GM04504 (cell line): ENCODE data around the gene RBBP8.
"Not testable (repeated sequence)": the region's sequence is repeated elsewhere in the genome, so short reads cannot be mapped to it uniquely, and the experiment has no call there.

Experiments used
- DNase-seq: peaks from one replicate; pipeline ENCODE4 v3.0.0-alpha.2; 2012; ENCODE audit warnings: low read depth

Gene RBBP8

DNA sequence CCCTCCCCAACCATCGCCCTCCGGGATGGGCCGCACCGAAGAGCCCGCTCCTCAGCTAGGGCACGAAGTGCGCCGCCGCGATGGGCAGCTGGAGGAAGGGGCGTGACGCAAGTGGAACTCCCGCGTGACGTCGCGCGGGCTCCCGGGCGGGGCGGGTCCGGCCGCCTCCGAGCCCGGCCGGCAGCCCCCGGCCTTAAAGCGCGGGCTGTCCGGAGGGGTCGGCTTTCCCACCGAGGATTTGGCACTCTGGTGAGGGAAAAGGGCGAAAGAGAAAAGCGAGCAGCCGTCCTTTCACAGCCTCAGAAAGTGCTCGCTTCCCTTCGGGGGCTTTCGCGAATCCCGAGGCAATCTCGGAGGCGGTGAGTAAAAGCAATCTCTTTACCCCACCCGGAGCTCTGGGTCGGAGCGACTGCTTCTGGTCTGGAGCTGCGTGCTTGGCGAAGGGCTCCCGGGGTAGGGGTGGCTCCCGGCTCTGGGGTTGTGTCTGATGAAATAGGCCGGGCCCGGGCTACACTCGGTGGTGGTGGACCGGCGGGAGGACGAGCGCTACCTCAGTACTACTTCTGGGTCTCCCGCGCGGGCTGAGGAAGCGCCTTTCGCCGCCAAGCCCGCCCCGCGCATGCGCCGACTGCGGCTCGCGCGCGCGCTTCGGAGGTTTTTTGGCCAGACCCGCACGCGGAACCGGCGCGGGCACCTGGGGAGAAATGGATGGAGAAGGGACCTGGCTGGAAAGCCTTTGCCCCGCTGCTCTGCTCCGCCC, at the start of gene RBBP8:
Gene RBBP8, plus strand, starts transcription at position 123 of the 760 bp plus-strand sequence. CDS start 3,524 bp downstream, outside the sequence.
- DNase-seq: peak; percentile 40

DNA sequence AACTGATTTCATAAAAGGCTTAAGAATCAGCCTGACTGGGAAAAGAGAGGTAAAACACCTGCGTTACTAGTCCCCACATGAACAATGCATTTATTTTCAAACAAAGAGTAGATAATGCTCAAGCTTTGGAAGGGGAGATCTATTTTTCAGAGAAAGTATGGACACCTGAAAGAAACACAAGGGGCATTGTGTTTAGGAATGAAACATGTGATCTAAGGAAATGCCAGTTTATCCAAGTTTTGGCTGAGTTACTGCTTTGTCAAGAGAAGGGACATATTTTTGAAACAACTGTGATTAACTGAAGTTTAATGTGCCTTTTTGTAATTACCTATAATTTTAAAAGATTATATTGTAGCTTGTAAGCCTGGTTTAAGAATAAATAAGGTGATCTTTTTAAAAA, 49.3 kb upstream of the RBBP8 start:
- no peak for DNase-seq

DNA sequence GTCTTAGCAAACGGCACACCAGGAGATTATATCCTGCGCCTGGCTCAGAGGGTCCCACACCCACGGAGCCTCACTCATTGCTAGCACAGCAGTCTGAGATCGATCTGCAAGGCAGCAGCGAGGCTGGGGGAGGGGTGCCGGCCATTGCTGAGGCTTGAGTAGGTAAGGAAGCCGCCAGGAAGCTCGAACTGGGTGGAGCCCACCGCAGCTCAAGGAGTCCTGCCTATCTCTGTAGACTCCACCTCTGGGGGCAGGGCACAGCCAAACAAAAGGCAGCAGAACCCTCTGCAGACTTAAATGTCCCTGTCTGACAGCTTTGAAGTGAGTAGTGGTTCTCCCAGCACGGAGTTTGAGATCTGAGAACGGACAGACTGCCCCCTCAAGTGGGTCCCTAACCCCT, 47.4 kb upstream of the RBBP8 start:
- not testable (repeated sequence) for DNase-seq

DNA sequence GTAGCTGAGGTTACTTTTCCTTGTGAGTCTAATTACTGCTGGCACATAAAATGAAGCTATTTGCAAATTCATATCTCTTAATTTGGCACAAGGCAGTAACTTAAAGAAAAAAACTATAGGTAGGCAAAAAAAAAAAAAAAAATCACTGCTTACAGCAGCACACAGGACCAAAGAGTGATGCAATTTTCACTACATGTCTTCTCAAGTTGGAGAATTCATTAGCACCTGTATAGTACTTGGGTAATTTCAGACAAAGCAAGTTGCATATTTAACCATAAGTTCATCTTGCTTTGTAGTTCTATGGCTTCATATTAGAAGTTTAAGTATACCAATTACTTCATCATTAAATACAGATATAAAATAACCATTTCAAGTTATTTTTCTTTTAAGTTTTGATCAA, 33.7 kb upstream of the RBBP8 start:
- DNase-seq: no peak

DNA sequence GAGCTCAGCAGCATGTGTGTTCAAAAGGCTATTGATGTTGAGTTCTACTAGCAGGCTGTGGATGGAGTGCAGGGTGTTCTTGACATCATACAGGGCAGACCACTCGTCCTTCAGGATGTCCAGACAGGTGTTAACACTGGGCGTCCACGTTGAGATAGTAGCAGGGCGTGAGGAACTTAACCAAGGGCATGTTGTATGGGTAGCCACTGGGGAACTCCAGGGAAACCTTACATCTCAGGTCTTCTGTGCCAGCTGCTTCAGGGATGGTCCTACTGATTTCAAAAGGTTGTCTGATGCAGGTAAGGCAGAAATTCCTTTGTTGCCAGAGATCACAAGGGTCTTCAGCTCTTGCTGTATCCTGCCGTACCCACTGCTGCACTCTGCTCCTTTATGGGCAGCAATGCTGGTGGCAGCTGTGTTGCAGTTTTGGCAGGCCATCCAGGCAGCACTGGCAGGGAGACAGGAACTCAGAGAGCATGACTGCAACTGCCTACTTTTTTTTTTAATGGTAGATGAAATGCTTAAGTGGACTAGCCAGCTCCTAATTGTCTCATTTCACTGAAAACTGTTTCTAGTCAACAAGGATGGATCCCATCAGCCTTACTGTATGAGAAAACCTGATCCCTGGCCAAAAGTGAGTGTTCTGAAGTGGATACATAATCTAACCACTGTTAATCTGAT, 32.4 kb upstream of the RBBP8 start:
- no peak for DNase-seq

DNA sequence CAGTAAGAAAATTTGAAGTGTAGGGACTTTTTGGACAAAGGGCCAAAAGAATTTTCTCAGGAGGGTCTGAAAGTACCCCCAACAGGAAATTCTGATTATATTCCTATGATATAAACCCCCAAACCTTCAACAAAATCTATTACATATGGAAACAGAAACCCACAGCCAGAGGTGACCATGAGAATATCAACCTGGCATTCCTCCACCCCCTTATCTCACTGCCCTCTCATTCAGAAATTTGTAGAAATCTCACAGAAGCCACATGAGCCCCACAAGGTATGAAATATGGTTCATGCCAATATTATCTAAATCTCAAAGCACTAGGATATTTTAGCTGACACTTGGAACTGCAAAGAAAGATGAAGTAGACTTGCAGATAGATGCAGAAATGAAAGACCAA, 31.0 kb upstream of the RBBP8 start:
- no peak for DNase-seq

DNA sequence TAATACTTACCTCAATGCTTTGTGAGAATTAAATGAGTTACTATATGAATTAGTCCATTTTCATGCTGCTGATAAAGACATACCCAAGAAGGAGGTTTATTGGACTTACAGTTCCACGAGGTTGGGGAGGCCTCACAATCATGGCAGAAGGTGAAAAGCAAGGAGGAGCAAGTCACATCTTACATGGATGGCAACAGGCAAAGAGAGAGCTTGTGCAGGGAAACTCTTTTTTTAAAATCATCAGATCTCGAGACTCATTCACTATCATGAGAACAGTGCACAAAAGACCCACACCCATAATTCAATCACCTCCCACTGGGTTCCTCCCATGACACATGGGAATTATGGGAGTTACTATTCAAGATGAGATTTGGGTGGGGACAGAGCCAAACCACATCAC, 29.9 kb upstream of the RBBP8 start:
- DNase-seq: not testable (repeated sequence)

DNA sequence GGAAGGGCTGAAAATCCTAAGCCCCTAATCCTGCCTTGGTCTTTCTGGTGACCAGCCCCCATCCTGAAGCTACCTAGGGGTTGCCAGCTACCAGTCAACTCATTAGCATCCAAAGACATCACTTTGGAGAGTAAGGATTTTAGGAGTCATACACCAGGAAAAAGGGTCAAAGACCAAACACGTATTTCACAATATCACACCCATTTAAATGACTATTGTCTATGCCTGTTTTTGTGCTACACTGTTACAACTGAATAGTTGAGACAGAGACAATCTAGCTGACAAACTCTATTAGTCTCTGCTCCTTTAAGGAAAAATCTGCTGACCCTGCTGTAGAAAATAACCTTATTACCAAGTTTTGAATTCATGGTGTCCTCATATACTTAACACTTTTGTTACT, 21.0 kb upstream of the RBBP8 start:
- DNase-seq: no peak

DNA sequence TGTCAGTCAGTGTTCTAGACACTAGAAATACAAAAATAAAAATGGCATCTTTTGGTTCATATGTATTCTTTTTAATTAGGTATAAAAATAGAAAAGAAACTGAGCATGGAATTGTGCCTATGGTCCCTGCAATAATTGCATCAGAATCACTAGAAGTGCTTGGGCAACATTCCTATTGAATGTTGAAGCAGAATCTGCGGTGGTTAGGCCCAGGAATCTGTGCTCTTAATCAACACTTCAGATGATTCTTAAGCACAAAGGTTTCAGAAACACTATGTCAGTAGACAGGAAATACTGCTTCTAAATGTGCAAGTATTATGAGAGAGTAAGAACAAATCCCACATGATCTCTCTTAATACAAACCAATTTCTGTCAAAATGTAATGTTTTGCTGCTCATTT, 20.3 kb upstream of the RBBP8 start:
- DNase-seq: no peak

DNA sequence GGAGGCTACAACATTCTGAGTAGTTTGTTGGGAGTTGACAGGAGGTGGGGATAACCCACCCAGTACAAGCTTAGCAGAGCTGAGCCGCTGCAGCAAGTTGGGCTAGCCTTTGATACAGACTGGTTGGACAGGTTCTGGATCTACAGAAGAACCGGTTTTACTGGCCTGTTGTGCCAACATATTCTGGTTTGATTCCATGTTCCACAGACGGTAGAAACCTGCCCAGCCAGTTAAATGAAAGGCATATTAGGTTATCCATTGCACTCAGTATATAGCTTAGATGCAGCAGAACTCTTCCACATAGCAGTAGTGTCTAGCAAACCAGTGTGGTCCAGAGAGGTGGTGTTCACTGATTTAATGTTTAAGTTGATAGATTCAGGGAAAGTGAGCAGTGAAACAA, 19.3 kb upstream of the RBBP8 start:
- DNase-seq: no peak

DNA sequence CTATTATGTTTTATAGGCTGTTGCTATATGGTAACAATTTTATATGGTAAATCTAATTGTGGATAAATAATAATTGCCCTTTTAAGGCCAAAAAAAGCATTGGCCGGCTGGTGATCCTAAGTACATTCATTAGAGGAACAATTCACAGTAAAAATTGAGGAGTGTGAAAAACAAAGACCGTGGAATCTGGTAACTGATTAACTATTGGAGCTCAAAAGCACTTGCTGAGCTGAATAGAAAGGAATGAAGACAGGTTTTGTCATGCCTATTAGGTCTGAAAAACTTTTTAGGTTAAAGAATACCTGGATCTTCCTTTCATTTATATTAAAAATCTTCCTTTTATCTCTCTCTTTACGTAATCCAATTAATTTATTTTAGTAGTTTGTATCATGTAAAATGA, 18.5 kb upstream of the RBBP8 start:
- DNase-seq: no peak

DNA sequence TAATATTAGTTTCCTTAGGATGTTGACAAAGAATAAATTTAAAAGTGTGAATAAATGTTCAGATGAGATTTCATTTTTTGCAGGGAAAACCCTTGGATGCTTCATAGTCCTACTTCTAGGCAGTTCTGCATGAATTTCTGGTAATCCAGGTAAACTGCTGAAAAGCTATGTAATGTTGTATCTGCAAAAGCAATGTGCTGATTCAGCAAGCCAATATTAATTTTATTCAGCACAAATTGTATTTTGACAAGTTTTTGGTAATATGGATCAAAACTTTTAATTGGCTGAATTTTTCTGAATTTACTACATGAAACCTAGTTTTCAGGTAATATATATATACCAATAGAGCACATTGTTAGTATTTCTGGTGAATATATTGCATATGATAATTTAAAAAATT, 17.8 kb upstream of the RBBP8 start:
- no peak for DNase-seq

DNA sequence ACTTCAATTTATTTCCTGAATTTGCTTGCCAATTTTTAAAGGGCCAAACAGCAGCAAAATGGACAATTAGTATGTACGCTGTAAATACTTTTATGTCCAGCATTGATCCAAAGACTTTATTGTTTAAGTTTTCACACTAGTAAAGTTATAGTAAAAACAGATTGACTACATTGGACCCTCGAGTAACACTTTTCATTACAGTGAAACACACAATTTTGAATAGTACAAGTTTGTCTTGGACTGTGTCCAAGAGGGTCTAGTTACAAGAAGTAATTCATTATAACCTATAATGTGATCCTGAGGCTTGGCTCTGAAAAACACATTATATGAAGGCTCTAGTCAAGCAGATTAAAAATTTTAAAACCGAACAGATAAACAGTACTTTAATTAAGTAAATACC, 11.4 kb upstream of the RBBP8 start:
- no peak for DNase-seq

DNA sequence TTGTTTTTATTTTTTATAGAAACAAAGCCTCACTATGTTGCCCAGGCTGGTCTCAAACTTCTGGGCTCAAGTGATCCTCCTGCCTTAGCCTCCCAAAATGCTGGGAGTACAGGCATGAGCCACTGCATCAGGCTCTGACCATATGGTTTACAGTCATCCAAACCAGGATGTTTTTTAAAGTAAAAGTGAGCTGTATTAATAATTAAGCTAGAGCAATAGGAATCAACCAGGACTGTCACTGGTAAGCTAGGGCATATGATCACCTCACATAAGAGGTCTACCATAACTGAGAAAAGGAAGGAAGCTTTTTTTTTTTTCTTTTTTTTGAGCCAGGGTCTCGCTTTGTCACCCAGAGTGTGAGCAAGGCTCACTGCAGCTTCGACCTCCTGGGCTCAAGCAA, 8.5 kb upstream of the RBBP8 start:
- DNase-seq: no peak

DNA sequence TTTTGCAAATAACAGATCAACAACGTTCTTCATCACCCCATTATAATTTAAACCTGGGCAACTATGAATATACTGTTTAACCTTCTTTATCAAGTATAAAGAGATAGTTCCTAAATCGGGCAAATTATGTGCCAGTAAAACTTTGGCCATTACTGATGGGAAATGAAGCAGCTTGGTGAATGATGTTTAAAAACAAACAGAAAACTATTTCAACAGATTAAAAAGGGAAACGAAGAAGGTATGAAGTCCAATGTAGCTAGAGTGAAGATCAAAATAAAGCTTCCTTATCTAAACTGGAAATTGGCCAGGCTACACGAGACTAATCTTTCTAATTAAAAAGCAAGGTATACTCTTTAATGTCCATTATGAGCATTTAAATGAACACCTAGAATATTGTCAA, 6.7 kb upstream of the RBBP8 start:
- no peak for DNase-seq

DNA sequence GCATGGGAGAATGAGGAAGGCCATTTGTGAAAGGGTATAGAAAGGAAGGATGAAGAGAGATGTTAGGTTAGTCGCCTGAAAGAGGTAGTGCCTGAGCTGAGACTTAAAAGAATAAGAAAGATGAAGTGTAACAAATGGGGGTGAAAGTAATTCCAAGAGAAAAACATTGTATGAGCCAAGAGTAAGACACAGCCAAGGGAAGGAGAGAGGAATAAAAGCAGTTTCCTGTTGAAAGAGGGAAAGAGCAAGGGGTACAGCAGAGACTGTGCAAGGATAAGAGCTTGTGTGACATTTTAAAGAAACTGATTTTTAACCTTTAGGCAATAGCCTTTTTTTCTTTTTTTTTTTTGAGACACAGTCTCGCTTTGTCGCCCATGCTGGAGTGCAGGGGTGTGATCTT, 4.8 kb upstream of the RBBP8 start:
- DNase-seq: no peak

DNA sequence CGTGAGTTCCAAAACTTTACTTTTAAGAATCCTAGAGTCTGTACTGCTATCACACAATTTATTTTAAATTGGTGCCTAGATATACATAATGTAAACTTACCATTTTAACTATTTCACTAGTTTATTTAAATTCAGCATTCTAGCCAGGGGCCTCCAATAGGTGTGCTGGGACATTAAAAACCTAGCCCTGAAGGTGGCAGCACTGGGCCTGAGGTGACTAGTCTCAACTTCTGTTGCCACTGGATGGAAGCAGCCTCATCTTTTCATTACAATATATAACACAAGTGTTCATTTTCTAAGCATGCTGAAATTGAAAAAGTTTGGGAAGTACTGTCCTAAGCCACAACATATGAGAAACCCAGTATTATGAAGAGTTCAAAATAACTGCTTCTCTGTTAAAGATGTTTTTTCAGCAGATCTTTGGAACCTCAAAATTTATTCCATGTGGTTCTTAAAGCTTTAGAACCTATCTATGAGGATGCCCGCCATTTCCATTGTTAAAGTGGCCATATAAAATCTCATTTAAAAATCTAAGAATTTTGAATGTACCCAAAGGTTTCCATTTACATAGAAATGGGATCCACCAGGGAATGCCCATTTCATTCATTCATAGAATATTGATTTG, 2.9 kb upstream of the RBBP8 start:
- no peak for DNase-seq

DNA sequence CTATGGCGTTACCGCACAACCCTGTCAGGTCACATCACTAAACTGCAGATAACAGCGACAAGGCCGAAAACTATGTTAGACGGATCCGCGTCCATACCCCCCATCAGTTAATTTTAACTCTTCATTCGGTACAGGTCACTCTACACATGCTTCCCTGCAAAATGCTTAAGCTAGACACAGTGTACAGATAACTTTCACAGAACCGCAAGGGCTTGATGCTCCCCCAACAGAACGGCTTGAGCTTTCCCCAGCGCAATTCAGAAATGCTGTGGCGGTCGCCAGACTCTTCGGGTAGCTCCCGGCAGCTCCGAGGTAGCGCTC, 283 bp upstream of the RBBP8 start:
- no peak for DNase-seq

DNA sequence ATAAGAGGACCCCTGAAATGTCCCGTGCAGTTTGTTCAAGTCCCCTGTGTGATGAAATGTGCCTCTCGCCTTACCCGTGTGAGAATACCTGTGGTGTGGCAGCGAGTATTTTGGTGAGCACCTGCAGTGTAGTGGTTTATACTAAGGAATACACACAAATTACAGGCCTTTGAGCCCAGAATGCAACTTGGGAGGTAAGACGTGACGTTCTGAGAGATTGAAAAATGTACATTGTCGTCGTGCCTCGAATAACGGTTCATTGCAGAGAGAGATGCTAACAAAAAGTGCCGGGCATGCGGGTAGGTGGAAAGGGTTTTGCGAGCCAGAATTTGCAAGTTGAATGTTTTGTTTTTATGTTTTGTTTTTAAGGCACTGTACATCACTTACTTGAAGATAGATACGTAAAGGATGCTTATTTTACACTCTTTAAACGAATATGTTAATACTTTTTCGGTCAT, 867 bp downstream of the RBBP8 start:
- no peak for DNase-seq

DNA sequence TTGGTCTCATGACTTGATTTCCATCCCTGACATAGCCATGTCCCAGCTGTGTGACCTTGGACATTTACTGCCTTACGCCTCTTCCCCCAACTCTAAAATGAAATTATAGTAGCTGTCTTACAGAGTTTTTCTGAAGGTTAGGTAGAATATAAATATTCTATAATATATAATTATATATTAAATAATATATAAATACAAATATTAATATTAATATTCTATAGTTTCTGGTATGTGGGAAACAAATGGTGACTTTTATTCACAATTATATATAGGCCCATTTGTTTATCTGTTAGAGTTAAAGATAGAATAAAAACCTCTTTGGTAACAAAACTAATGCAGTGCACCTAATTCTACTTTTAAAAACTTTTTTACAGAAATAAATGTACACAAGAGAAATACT, 1.7 kb downstream of the RBBP8 start:
- no peak for DNase-seq

DNA sequence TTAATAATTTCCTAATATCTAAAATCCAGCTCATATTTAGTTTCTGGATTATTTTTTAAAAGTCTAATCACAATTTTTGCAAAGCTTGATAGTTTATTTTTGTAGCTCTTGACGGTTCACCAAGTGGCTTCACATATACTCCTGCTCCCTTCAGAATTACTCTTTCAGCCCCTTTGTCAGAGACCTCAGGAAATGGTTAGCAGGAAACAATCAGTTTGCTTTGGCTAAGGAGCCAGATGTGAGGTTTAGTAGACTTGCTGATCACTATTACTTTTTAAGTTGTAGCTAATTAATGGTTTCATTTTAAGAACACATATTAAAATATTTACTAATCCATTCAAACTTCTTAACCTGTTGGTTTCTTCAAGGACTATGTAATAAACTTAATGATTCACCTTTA, 2.3 kb downstream of the RBBP8 start:
- no peak for DNase-seq

DNA sequence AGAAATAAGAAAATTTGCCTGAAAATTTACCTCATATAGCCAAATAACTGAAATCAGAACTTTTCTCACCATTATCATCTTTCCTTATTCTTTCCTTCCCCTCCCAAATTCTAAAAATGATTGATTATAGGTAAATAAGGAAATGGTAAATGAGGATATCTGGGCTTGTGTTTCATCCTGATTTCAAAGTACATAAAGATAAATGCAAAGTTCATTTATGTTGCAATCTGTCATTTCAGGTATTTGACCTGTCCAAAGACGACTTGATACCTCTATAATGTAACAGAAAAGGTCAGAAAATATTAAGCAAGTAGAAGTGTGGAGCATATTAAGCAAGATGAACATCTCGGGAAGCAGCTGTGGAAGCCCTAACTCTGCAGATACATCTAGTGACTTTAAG, 3.4 kb downstream of the RBBP8 start:
- no peak for DNase-seq

DNA sequence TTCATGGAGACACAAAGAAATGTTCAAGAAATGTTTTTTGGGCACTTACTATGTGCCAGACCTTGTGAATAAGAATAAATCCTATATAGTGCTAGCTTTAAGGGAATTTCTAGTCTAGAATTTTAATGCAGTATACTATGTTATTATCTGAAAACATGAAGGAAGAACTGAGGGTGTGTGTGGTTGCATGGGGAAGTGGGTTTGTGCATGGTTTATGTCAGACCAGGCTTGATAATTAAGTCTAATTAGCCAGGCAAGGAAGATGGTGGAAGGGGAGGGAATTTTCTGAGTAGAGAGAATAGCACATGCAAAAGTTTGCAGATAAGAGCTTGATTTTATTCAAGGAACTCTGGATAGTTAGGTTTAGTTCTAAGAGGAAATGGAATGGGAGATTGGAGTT, 6.5 kb downstream of the RBBP8 start:
- no peak for DNase-seq

DNA sequence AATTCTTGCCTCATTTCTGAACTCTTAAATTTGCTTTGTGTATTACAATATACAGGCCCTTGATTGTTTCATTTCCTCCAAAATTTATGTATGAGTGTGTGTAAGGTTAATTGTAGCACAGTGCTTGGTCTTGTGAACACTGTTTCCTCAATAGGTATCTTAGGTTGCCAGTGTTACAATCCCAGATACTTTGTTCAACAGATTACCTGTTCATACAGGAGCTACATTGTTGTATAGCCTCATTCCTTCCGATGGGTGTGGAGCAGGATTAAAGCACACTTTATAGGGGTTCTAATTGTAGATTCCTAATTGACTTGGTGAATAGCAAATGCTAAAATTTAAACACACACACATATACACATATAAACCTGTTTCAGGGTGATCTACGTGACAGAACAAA, 10.7 kb downstream of the RBBP8 start:
- DNase-seq: no peak
